H9 (cell line): ENCODE results near the gene EPB41L4B. TPM values are rescaled to one million over a fixed set of nuclear protein-coding genes. Genes with fewer than 3 reads are reported as not detected.
A peak's percentile ranks its signal among the peaks of the same experiment; 100 is the strongest.

ENCODE experiments used
- DNase-seq: peaks from one replicate; pipeline ENCODE4 v3.0.0-alpha.2; 2017
- H2AFZ ChIP-seq: one replicate; pipeline ENCODE4 v1.6.1; 2013; ENCODE audit warnings: mild to moderate bottlenecking, low read length, control low read depth, moderate library complexity
- H2AK5ac ChIP-seq: 2 replicates; pipeline ENCODE4 v1.6.1; 2013; ENCODE audit warnings: low read length, control low read depth, mixed read lengths; ENCODE audit not compliant: insufficient read length
- H2BK120ac ChIP-seq: one replicate; pipeline ENCODE4 v1.6.1; 2013; ENCODE audit warnings: low read depth, mild to moderate bottlenecking, low read length, control low read depth, inconsistent platforms; ENCODE audit not compliant: poor library complexity, severe bottlenecking
- H2BK12ac ChIP-seq: 2 replicates; pipeline ENCODE4 v1.6.1; 2013; ENCODE audit warnings: low read length, control low read depth, mixed read lengths, low read depth; ENCODE audit not compliant: insufficient read length
- H2BK15ac ChIP-seq: 2 replicates; pipeline ENCODE4 v1.6.1; 2013; ENCODE audit warnings: low read depth, low read length, control low read depth
- H2BK20ac ChIP-seq: one replicate; pipeline ENCODE4 v1.6.1; 2013; ENCODE audit warnings: low read depth, mild to moderate bottlenecking, low read length, control low read depth, inconsistent platforms; ENCODE audit not compliant: poor library complexity, severe bottlenecking
- H2BK5ac ChIP-seq: 2 replicates; pipeline ENCODE4 v1.6.1; 2013; ENCODE audit warnings: low read length, control low read depth, mixed read lengths; ENCODE audit not compliant: insufficient read length
- H3K14ac ChIP-seq: 2 replicates; pipeline ENCODE4 v1.6.1; 2013; ENCODE audit warnings: low read length, control low read depth; ENCODE audit not compliant: insufficient read depth
- H3K18ac ChIP-seq: 2 replicates; pipeline ENCODE4 v1.6.1; 2013; ENCODE audit warnings: low read depth, mild to moderate bottlenecking, mixed read lengths, low read length, control low read depth; ENCODE audit not compliant: insufficient read length
- H3K23ac ChIP-seq: 2 replicates; pipeline ENCODE4 v1.6.1; 2013; ENCODE audit warnings: low read length, control low read depth, mixed read lengths, low read depth; ENCODE audit not compliant: insufficient read length
- H3K23me2 ChIP-seq: 2 replicates; pipeline ENCODE4 v1.6.1; 2013; ENCODE audit warnings: low read depth, mild to moderate bottlenecking, mixed read lengths, low read length, control low read depth; ENCODE audit not compliant: insufficient read length, poor library complexity, severe bottlenecking
- H3K27ac ChIP-seq: 2 replicates; pipeline ENCODE4 v1.5.1; 2013; ENCODE audit warnings: low read length, control low read depth, mixed read lengths, low read depth; ENCODE audit not compliant: insufficient read length
- H3K27me3 ChIP-seq: 2 replicates; pipeline ENCODE4 v1.6.1; 2013; ENCODE audit warnings: low read length, control low read depth, inconsistent platforms; ENCODE audit not compliant: insufficient read depth
- H3K4ac ChIP-seq: 2 replicates; pipeline ENCODE4 v1.6.1; 2013; ENCODE audit warnings: low read depth, mild to moderate bottlenecking, control low read depth, inconsistent platforms, low read length, moderate library complexity
- H3K4me1 ChIP-seq: 2 replicates; pipeline ENCODE4 v1.6.1; 2013; ENCODE audit warnings: low read length, control low read depth, inconsistent platforms; ENCODE audit not compliant: insufficient read depth
- H3K4me2 ChIP-seq: 2 replicates; pipeline ENCODE4 v1.6.1; 2013; ENCODE audit warnings: low read length, control low read depth, mixed read lengths; ENCODE audit not compliant: insufficient read length, insufficient read depth
- H3K56ac ChIP-seq: 2 replicates; pipeline ENCODE4 v1.6.1; 2013; ENCODE audit warnings: low read depth, mild to moderate bottlenecking, mixed read lengths, low read length, control low read depth; ENCODE audit not compliant: insufficient read length
- H3K79me1 ChIP-seq: 2 replicates; pipeline ENCODE4 v1.6.1; 2013; ENCODE audit warnings: low read depth, mild to moderate bottlenecking, moderate library complexity, low read length, control low read depth, inconsistent platforms; ENCODE audit not compliant: insufficient read depth, poor library complexity, severe bottlenecking
- H3K79me2 ChIP-seq: 2 replicates; pipeline ENCODE4 v1.6.1; 2013; ENCODE audit warnings: low read length, control low read depth, inconsistent platforms; ENCODE audit not compliant: insufficient read depth
- H3K9ac ChIP-seq: 2 replicates; pipeline ENCODE4 v1.6.1; 2013; ENCODE audit warnings: low read length, control low read depth, mixed read lengths; ENCODE audit not compliant: insufficient read length; ENCODE audit errors: extremely low read depth
- H3K9me3 ChIP-seq: one replicate; pipeline ENCODE4 v1.6.1; 2013; ENCODE audit warnings: low read depth, low read length, inconsistent platforms; ENCODE audit not compliant: control insufficient read depth
- H3T11ph ChIP-seq: one replicate; pipeline ENCODE4 v1.6.1; 2013; ENCODE audit warnings: mild to moderate bottlenecking, low read length, control low read depth, inconsistent platforms
- H4K20me1 ChIP-seq: one replicate; pipeline ENCODE4 v1.6.1; 2013; ENCODE audit not compliant: control insufficient read depth, insufficient read length, insufficient read depth
- H4K5ac ChIP-seq: 2 replicates; pipeline ENCODE4 v1.6.1; 2013; ENCODE audit warnings: low read depth, mild to moderate bottlenecking, mixed read lengths, low read length, control low read depth; ENCODE audit not compliant: insufficient read length
- H4K8ac ChIP-seq: replicated peaks from 2 replicates; pipeline ENCODE4 v1.6.1; 2013; ENCODE audit warnings: low read length, control low read depth, mixed read lengths, low read depth; ENCODE audit not compliant: insufficient read length
- H4K91ac ChIP-seq: 2 replicates; pipeline ENCODE4 v1.6.1; 2013; ENCODE audit warnings: low read depth, mild to moderate bottlenecking, moderate library complexity, mixed read lengths, low read length, control low read depth; ENCODE audit not compliant: insufficient read length
- H3K27ac Mint-ChIP-seq, 3 experiments: 2 replicates in 2 of 3; 3 replicates in 1 of 3; pipeline ENCODE4 v1.8.0; 2020 to 2021; ENCODE audit warnings: mixed read lengths in 3 of 3, mild to moderate bottlenecking in 1 of 3, moderate library complexity in 1 of 3
- H3K27me3 Mint-ChIP-seq: 2 replicates; pipeline ENCODE4 v1.8.0; 2021; ENCODE audit warnings: low read depth, mild to moderate bottlenecking, moderate library complexity, mixed read lengths
- H3K36me3 Mint-ChIP-seq, 3 experiments: 2 replicates in 2 of 3; 3 replicates in 1 of 3; pipeline ENCODE4 v1.8.0; 2020 to 2021; ENCODE audit warnings: low read depth in 3 of 3, mixed read lengths in 3 of 3; ENCODE audit not compliant: insufficient read depth in 1 of 3
- H3K4me1 Mint-ChIP-seq, 2 experiments: 2 replicates each; pipeline ENCODE4 v1.8.0; 2020; ENCODE audit warnings: mixed read lengths in 2 of 2
- H3K4me3 Mint-ChIP-seq, 2 experiments: 2 replicates in 1 of 2; 3 replicates in 1 of 2; pipeline ENCODE4 v1.8.0; 2020 to 2021; ENCODE audit warnings: mild to moderate bottlenecking in 2 of 2, mixed read lengths in 2 of 2, moderate library complexity in 1 of 2
- H3K9me3 Mint-ChIP-seq, 2 experiments: 2 replicates in 1 of 2; 3 replicates in 1 of 2; pipeline ENCODE4 v1.8.0; 2020; ENCODE audit warnings: mild to moderate bottlenecking in 2 of 2, mixed read lengths in 2 of 2, moderate library complexity in 1 of 2
- CTCF ChIP-seq: fragments of 200-600 bp; sonication (generic); conservative IDR thresholded peaks from 3 replicates; pipeline ENCODE4 v1.8.0; 2021; ENCODE audit warnings: antibody characterized with exemption, mild to moderate bottlenecking
- WGBS: extraction: QIAGEN DNeasy Blood & Tissue Kit; methylation state at CpG from one replicate; pipeline ENCODE4 v1.1.7; 2013; ENCODE audit warnings: missing lambda C conversion rate, low lambda C conversion rate, mixed read lengths; ENCODE audit not compliant: insufficient read length; ENCODE audit errors: extremely low coverage; 5-methylcytosine and 5-hydroxymethylcytosine counted together
- total RNA-seq: library from RNA; stranded (reverse); gene quantifications from 2 replicates; pipeline ENCODE4 v1.2.1, GENCODE V29; 2021

The EPB41L4B gene
- total RNA-seq, 1 experiment from 2014 or later: 18.9 TPM

GRCh38 chr9:109192732-109193361, 128.0 kb downstream of the EPB41L4B start:
- TF ChIP-seq CTCF: peak; percentile 87
- Histone ChIP-seq H3K79me1 (no peaks in the 10 kb centered on the region), H3K9me3 (no peaks in the 10 kb centered on the region), H3K27ac (no peak overlapping the region), H4K91ac (no peak overlapping the region), H3K18ac (no peak overlapping the region), H2BK120ac (no peak overlapping the region), H3K79me2 (no peaks in the 10 kb centered on the region), H3K23me2 (no peaks in the 10 kb centered on the region), H3K14ac (no peak overlapping the region), H3K4me1 (no peaks in the 10 kb centered on the region), H2BK12ac (no peak overlapping the region), H3K9ac (no peak overlapping the region), H2AK5ac (no peak overlapping the region), H2AFZ (no peak overlapping the region), H2BK15ac (no peak overlapping the region), H4K20me1 (no peaks in the 10 kb centered on the region), H3K4ac (no peak overlapping the region), H3T11ph (no peak overlapping the region), H4K8ac (no peak overlapping the region), H2BK5ac (no peak overlapping the region), H3K27me3 (no peaks in the 10 kb centered on the region), H3K4me2 (no peak overlapping the region), H4K5ac (no peak overlapping the region), H3K23ac (no peak overlapping the region), H2BK20ac (no peak overlapping the region), H3K56ac (no peak overlapping the region)
- peak; percentile 73 for DNase-seq
- Mint-ChIP-seq H3K4me1 (peaks cover 6 to 7% of the 10 kb centered on the region in 2 experiments; a peak in 3 of 4 replicates), H3K4me3 (no peak overlapping the region), H3K9me3 (no peaks in the 10 kb centered on the region; a peak in 1 of 5 replicates), H3K36me3 (no peaks in the 10 kb centered on the region), H3K27ac (no peak overlapping the region), H3K27me3 (peaks cover 5% of the 10 kb centered on the region)
- WGBS: no CpG with 5 or more reads among the region's 7 CpGs
